Measurements from ENCODE around the gene PRRC2B. TPM values are rescaled to one million over a fixed set of nuclear protein-coding genes. Genes with fewer than 3 reads are reported as not detected.

The PRRC2B gene
- total and polyA plus RNA-seq, 2 of the 8 experiments (the other 6 are each of a cell fraction or from before 2014, with no cell fraction given): 37.3 to 249 TPM

- Histone ChIP-seq H2BK12ac (ENCODE audit: low read depth, low read length) (no peak overlapping the region), H3K14ac (ENCODE audit: insufficient read length) (no peak overlapping the region), H4K5ac (ENCODE audit: insufficient read length, low read depth, low read length) (no peak overlapping the region), H3K36me3 (ENCODE audit: control insufficient read depth in 2 of 4, insufficient read depth in 4 of 4, low read length in 3 of 4) (no peaks in the 10 kb centered on the region), H3K4ac (replicated peaks; ENCODE audit: insufficient read length, low read depth, low read length) (no peak overlapping the region), H4K8ac (ENCODE audit: extremely low read depth, insufficient read depth, low read length) (no peak overlapping the region), H2AK5ac (ENCODE audit: low read depth, low read length) (no peak overlapping the region), H3K79me1 (ENCODE audit: low read depth, low read length) (no peaks in the 10 kb centered on the region; the same call in 1 of the 2 replicates), H2AFZ (ENCODE audit: low read length) (no peak overlapping the region), H3K27ac (ENCODE audit: low read depth, low read length) (no peak overlapping the region), H3K56ac (replicated peaks; ENCODE audit: insufficient read length, low read depth, low read length) (no peak overlapping the region), H3K4me3 (ENCODE audit: extremely low read depth in 1 of 4, insufficient read depth in 2 of 4, low read depth in 3 of 4, low read length in 4 of 4) (no peak overlapping the region), H4K20me1 (replicated peaks in 1 of 2; ENCODE audit: control insufficient read depth in 1 of 2, insufficient read depth in 2 of 2, low read length in 2 of 2) (no peaks in the 10 kb centered on the region), H3K4me2 (ENCODE audit: insufficient read depth in 1 of 2, low read depth in 2 of 2, low read length in 2 of 2) (no peak overlapping the region), H3K9ac (replicated peaks in 1 of 4; ENCODE audit: extremely low read depth in 1 of 4, low read depth in 3 of 4, low read length in 3 of 4) (no peak overlapping the region), H2BK5ac (ENCODE audit: low read depth, low read length) (no peak overlapping the region), H3K23ac (ENCODE audit: insufficient read length) (no peak overlapping the region), H3K27me3 (replicated peaks in 1 of 4; ENCODE audit: control insufficient read depth in 3 of 4, extremely low read depth in 1 of 4, insufficient read depth in 3 of 4, low read length in 3 of 4) (no peaks in the 10 kb centered on the region), H3K4me1 (replicated peaks in 1 of 4; ENCODE audit: control insufficient read depth in 3 of 4, insufficient read depth in 4 of 4, low read length in 3 of 4) (peaks cover 4 to 12% (median 6%) of the 10 kb centered on the region in 4 experiments; a peak in 6 of 7 replicates), H3K9me3 (ENCODE audit: insufficient read depth in 2 of 2, low read depth in 1 of 2, low read length in 1 of 2) (no peaks in the 10 kb centered on the region), H4K91ac (replicated peaks; ENCODE audit: insufficient read length, low read length) (no peak overlapping the region), H2BK15ac (ENCODE audit: low read length) (no peak overlapping the region), H2BK20ac (ENCODE audit: low read length) (no peak overlapping the region), H3K79me2 (ENCODE audit: control insufficient read depth in 1 of 2, insufficient read depth in 2 of 2, low read length in 2 of 2) (no peaks in the 10 kb centered on the region), H3K18ac (ENCODE audit: extremely low read depth, low read length) (no peak overlapping the region), H2BK120ac (replicated peaks; ENCODE audit: low read depth, low read length) (no peak overlapping the region), H3K23me2 (ENCODE audit: low read depth, low read length) (no peaks in the 10 kb centered on the region)
- POLR2A ChIA-PET (ENCODE audit: partially characterized antibody): interaction anchor here (1.3 to 1.5 kb wide), 3 partner anchors 18 to 27 kb away, joined by 3 to 6 read pairs (median 5); no protein-coding TSS in a partner anchor
- 80% methylated on average over 2 of the region's 2 CpGs; no CpG with 5 or more reads in 1 of the 2 experiments for WGBS, 2 experiments (ENCODE audit: extremely low coverage in 1 of 2, insufficient coverage in 1 of 2, insufficient read length in 1 of 2, insufficient replicate concordance in 2 of 2, low coverage in 1 of 2, low lambda C conversion rate in 2 of 2, missing lambda C conversion rate in 1 of 2)
- FAIRE-seq (no peak), DNase-seq (ENCODE audit: low read depth in 1 of 2, low spot score in 2 of 2) (no peak)
- TF ChIP-seq, protein P1, sequence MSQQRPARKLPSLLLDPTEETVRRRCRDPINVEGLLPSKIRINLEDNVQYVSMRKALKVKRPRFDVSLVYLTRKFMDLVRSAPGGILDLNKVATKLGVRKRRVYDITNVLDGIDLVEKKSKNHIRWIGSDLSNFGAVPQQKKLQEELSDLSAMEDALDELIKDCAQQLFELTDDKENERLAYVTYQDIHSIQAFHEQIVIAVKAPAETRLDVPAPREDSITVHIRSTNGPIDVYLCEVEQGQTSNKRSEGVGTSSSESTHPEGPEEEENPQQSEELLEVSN (IDR thresholded peaks at IDR 0.05): no peak
- TF ChIP-seq GABPA (IDR thresholded peaks at IDR 0.05; ENCODE audit: borderline replicate concordance, insufficient read depth, low read length) (no peak), POLR2AphosphoS5 (IDR thresholded peaks at IDR 0.05; ENCODE audit: low read depth, low read length) (no peak), HDAC6 (IDR thresholded peaks at IDR 0.05; ENCODE audit: low read depth, low read length) (no peak), ASH2L (IDR thresholded peaks at IDR 0.05; ENCODE audit: low read length) (no peak), JUN (IDR thresholded peaks at IDR 0.05; ENCODE audit: low read depth, low read length) (no peak), EZH2 (IDR thresholded peaks at IDR 0.05; ENCODE audit: low read depth, low read length, severe bottlenecking) (no peak), CTBP2 (IDR thresholded peaks at IDR 0.05; ENCODE audit: borderline replicate concordance, insufficient read depth, insufficient read length, low read length) (no peak)
- TF ChIP-seq, protein P2, sequence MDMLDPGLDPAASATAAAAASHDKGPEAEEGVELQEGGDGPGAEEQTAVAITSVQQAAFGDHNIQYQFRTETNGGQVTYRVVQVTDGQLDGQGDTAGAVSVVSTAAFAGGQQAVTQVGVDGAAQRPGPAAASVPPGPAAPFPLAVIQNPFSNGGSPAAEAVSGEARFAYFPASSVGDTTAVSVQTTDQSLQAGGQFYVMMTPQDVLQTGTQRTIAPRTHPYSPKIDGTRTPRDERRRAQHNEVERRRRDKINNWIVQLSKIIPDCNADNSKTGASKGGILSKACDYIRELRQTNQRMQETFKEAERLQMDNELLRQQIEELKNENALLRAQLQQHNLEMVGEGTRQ (IDR thresholded peaks at IDR 0.05; ENCODE audit: low read length): no peak
- CTCF ChIA-PET (ENCODE audit: partially characterized antibody): interaction anchor here (0.6 to 2.2 kb wide), 9 partner anchors 11 to 385 kb away, joined by 3 to 9 read pairs (median 4); no protein-coding TSS in a partner anchor
Observed at GRCh38 chr9:131379056-131379455, 14.8 kb upstream of the PRRC2B start.

Measured in H1 (cell line).